22Rv1 (cell line): Measurements from ENCODE around the gene KIF26B.

Experiments
- CTCF ChIP-seq: fragments of 450-650 bp; IDR thresholded peaks from 2 replicates; pipeline ENCODE4 v1.5.1; 2017; ENCODE audit warnings: mild to moderate bottlenecking
- ZFX ChIP-seq: fragments of 450-650 bp; IDR thresholded peaks from 2 replicates; pipeline ENCODE4 v1.6.1; 2017; ENCODE audit warnings: antibody characterized with exemption, borderline replicate concordance

- no peak for TF ChIP-seq CTCF
- no peak for TF ChIP-seq ZFX
Observed at GRCh38 chr1:245195398-245195797, 40.6 kb downstream of the KIF26B start.
